ENCODE results near the gene CCDC102B.

CCDC102B gene

GRCh38 chr18:68818584-68818983 lies 20.7 kb downstream of the CCDC102B start:
- no peak for DNase-seq (ENCODE audit: low read depth, low spot score)
- Histone ChIP-seq H3K36me3 (ENCODE audit: control insufficient read depth, insufficient read depth, low read length) (no peaks in the 10 kb centered on the region), H3K4me3 (ENCODE audit: low read length) (no peak overlapping the region), H3K27me3 (ENCODE audit: control insufficient read depth, insufficient read depth, low read length) (no peaks in the 10 kb centered on the region), H3K27ac (ENCODE audit: low read length) (no peak overlapping the region), H3K4me1 (ENCODE audit: control insufficient read depth, insufficient read depth, low read length) (no peaks in the 10 kb centered on the region), H3K9me3 (ENCODE audit: control insufficient read depth, insufficient read depth, low read length) (no peaks in the 10 kb centered on the region)
- WGBS (ENCODE audit: insufficient coverage, insufficient read length), result no CpG with 5 or more reads among the region's 2 CpGs

- H3K27me3 ChIP-seq (ENCODE audit: control insufficient read depth, insufficient read depth, low read length), result no peaks in the 10 kb centered on the region
- no peaks in the 10 kb centered on the region for H3K36me3 ChIP-seq (ENCODE audit: control insufficient read depth, insufficient read depth, low read length)
- H3K9me3 ChIP-seq (ENCODE audit: control insufficient read depth, insufficient read depth, low read length), result no peaks in the 10 kb centered on the region
- DNase-seq (ENCODE audit: low read depth, low spot score), result no peak
- no peak overlapping the region for H3K27ac ChIP-seq (ENCODE audit: low read length)
- H3K4me1 ChIP-seq (ENCODE audit: control insufficient read depth, insufficient read depth, low read length), result no peaks in the 10 kb centered on the region
- H3K4me3 ChIP-seq (ENCODE audit: low read length), result no peak overlapping the region
- no CpG with 5 or more reads among the region's 5 CpGs for WGBS (ENCODE audit: insufficient coverage, insufficient read length)
Measured at GRCh38 chr18:68822926-68823325, 25.0 kb downstream of the CCDC102B start.

GRCh38 chr18:68826121-68826520 lies 28.2 kb downstream of the CCDC102B start:
- no CpG with 5 or more reads among the region's 3 CpGs for WGBS (ENCODE audit: insufficient coverage, insufficient read length)

GRCh38 chr18:68830256-68831045 lies 32.6 kb downstream of the CCDC102B start:
- WGBS (ENCODE audit: insufficient coverage, insufficient read length), result no CpG with 5 or more reads among the region's 2 CpGs
- H3K9me3 ChIP-seq (ENCODE audit: control insufficient read depth, insufficient read depth, low read length), result no peaks in the 10 kb centered on the region
- no peak for DNase-seq (ENCODE audit: low read depth, low spot score)
- H3K27ac ChIP-seq (ENCODE audit: low read length), result no peak overlapping the region
- H3K27me3 ChIP-seq (ENCODE audit: control insufficient read depth, insufficient read depth, low read length), result no peaks in the 10 kb centered on the region
- no peak overlapping the region for H3K4me3 ChIP-seq (ENCODE audit: low read length)
- no peaks in the 10 kb centered on the region; the same call in 1 of the 2 replicates for H3K4me1 ChIP-seq (ENCODE audit: control insufficient read depth, insufficient read depth, low read length)
- no peaks in the 10 kb centered on the region for H3K36me3 ChIP-seq (ENCODE audit: control insufficient read depth, insufficient read depth, low read length)

More at GRCh38 chr18:68826121-68826520, 28.2 kb downstream of the CCDC102B start:
- no peaks in the 10 kb centered on the region for H3K36me3 ChIP-seq (ENCODE audit: control insufficient read depth, insufficient read depth, low read length)
- no peaks in the 10 kb centered on the region for H3K9me3 ChIP-seq (ENCODE audit: control insufficient read depth, insufficient read depth, low read length)
- H3K4me1 ChIP-seq (ENCODE audit: control insufficient read depth, insufficient read depth, low read length), result no peaks in the 10 kb centered on the region; the same call in 1 of the 2 replicates
- H3K27ac ChIP-seq (ENCODE audit: low read length), result no peak overlapping the region
- no peak for DNase-seq (ENCODE audit: low read depth, low spot score)
- H3K27me3 ChIP-seq (ENCODE audit: control insufficient read depth, insufficient read depth, low read length), result no peaks in the 10 kb centered on the region
- no peak overlapping the region for H3K4me3 ChIP-seq (ENCODE audit: low read length)

GRCh38 chr18:68833756-68834155 lies 35.9 kb downstream of the CCDC102B start:
- no peak overlapping the region for H3K27ac ChIP-seq (ENCODE audit: low read length)
- no CpG with 5 or more reads among the region's 5 CpGs for WGBS (ENCODE audit: insufficient coverage, insufficient read length)
- no peak for DNase-seq (ENCODE audit: low read depth, low spot score)

GRCh38 chr18:68837665-68838451 lies 40.0 kb downstream of the CCDC102B start:
- Histone ChIP-seq H3K4me3 (ENCODE audit: low read length) (no peak overlapping the region), H3K9me3 (ENCODE audit: control insufficient read depth, insufficient read depth, low read length) (no peaks in the 10 kb centered on the region), H3K36me3 (ENCODE audit: control insufficient read depth, insufficient read depth, low read length) (no peaks in the 10 kb centered on the region), H3K27me3 (ENCODE audit: control insufficient read depth, insufficient read depth, low read length) (no peaks in the 10 kb centered on the region), H3K27ac (ENCODE audit: low read length) (no peak overlapping the region), H3K4me1 (ENCODE audit: control insufficient read depth, insufficient read depth, low read length) (no peaks in the 10 kb centered on the region)
- no CpG with 5 or more reads among the region's 7 CpGs for WGBS (ENCODE audit: insufficient coverage, insufficient read length)
- DNase-seq (ENCODE audit: low read depth, low spot score), result no peak

More at GRCh38 chr18:68833756-68834155, 35.9 kb downstream of the CCDC102B start:
- Histone ChIP-seq H3K4me1 (ENCODE audit: control insufficient read depth, insufficient read depth, low read length) (no peaks in the 10 kb centered on the region; the same call in 1 of the 2 replicates), H3K9me3 (ENCODE audit: control insufficient read depth, insufficient read depth, low read length) (no peaks in the 10 kb centered on the region), H3K27me3 (ENCODE audit: control insufficient read depth, insufficient read depth, low read length) (no peaks in the 10 kb centered on the region), H3K4me3 (ENCODE audit: low read length) (no peak overlapping the region), H3K36me3 (ENCODE audit: control insufficient read depth, insufficient read depth, low read length) (no peaks in the 10 kb centered on the region)

GRCh38 chr18:68839701-68840100 lies 41.8 kb downstream of the CCDC102B start:
- Histone ChIP-seq H3K36me3 (ENCODE audit: control insufficient read depth, insufficient read depth, low read length) (no peaks in the 10 kb centered on the region), H3K4me1 (ENCODE audit: control insufficient read depth, insufficient read depth, low read length) (no peaks in the 10 kb centered on the region), H3K9me3 (ENCODE audit: control insufficient read depth, insufficient read depth, low read length) (no peaks in the 10 kb centered on the region), H3K27me3 (ENCODE audit: control insufficient read depth, insufficient read depth, low read length) (no peaks in the 10 kb centered on the region), H3K4me3 (ENCODE audit: low read length) (no peak overlapping the region), H3K27ac (ENCODE audit: low read length) (no peak overlapping the region)
- no peak for DNase-seq (ENCODE audit: low read depth, low spot score)
- no CpG with 5 or more reads among the region's 4 CpGs for WGBS (ENCODE audit: insufficient coverage, insufficient read length)

- Histone ChIP-seq H3K4me3 (ENCODE audit: low read length) (no peak overlapping the region), H3K27ac (ENCODE audit: low read length) (no peak overlapping the region)
- WGBS (ENCODE audit: insufficient coverage, insufficient read length), result no CpG with 5 or more reads among the region's 7 CpGs
Measured at GRCh38 chr18:68840554-68841263, 42.8 kb downstream of the CCDC102B start.

GRCh38 chr18:68841301-68841700 lies 43.4 kb downstream of the CCDC102B start:
- Histone ChIP-seq H3K9me3 (ENCODE audit: control insufficient read depth, insufficient read depth, low read length) (no peaks in the 10 kb centered on the region), H3K4me3 (ENCODE audit: low read length) (no peak overlapping the region), H3K27ac (ENCODE audit: low read length) (no peak overlapping the region), H3K4me1 (ENCODE audit: control insufficient read depth, insufficient read depth, low read length) (no peaks in the 10 kb centered on the region), H3K36me3 (ENCODE audit: control insufficient read depth, insufficient read depth, low read length) (no peaks in the 10 kb centered on the region), H3K27me3 (ENCODE audit: control insufficient read depth, insufficient read depth, low read length) (no peaks in the 10 kb centered on the region)
- DNase-seq (ENCODE audit: low read depth, low spot score), result no peak

More at GRCh38 chr18:68840554-68841263, 42.8 kb downstream of the CCDC102B start:
- Histone ChIP-seq H3K9me3 (ENCODE audit: control insufficient read depth, insufficient read depth, low read length) (no peaks in the 10 kb centered on the region), H3K27me3 (ENCODE audit: control insufficient read depth, insufficient read depth, low read length) (no peaks in the 10 kb centered on the region), H3K4me1 (ENCODE audit: control insufficient read depth, insufficient read depth, low read length) (no peaks in the 10 kb centered on the region), H3K36me3 (ENCODE audit: control insufficient read depth, insufficient read depth, low read length) (no peaks in the 10 kb centered on the region)
- DNase-seq (ENCODE audit: low read depth, low spot score), result no peak

- H3K27ac ChIP-seq (ENCODE audit: low read length), result no peak overlapping the region
- no peaks in the 10 kb centered on the region for H3K4me1 ChIP-seq (ENCODE audit: control insufficient read depth, insufficient read depth, low read length)
- no CpG with 5 or more reads among the region's 2 CpGs for WGBS (ENCODE audit: insufficient coverage, insufficient read length)
- H3K9me3 ChIP-seq (ENCODE audit: control insufficient read depth, insufficient read depth, low read length), result no peaks in the 10 kb centered on the region
- no peaks in the 10 kb centered on the region for H3K27me3 ChIP-seq (ENCODE audit: control insufficient read depth, insufficient read depth, low read length)
- H3K4me3 ChIP-seq (ENCODE audit: low read length), result no peak overlapping the region
- DNase-seq (ENCODE audit: low read depth, low spot score), result no peak
- no peaks in the 10 kb centered on the region for H3K36me3 ChIP-seq (ENCODE audit: control insufficient read depth, insufficient read depth, low read length)
Measured at GRCh38 chr18:68842951-68843350, 45.1 kb downstream of the CCDC102B start.

Measured in iPS DF 6.9 (cell line).